A549 (cell line): ENCODE measurements around the gene CNBD2. TPM values are rescaled to one million over a fixed set of nuclear protein-coding genes. Genes with fewer than 3 reads are reported as not detected.

Source experiments
- ATAC-seq, 2 experiments: fragments of 200-7000 bp in 1 of 2; fragments of >200 bp in 1 of 2; cut with Nextera tagmentation in 1 of 2; cut with Tn5 transposase in 1 of 2; 3 replicates each; pipeline versions ENCODE4 v1.8.0 to v1.9.1; 2018 to 2020; ENCODE audit warnings: mild to moderate bottlenecking in 1 of 2, moderate library complexity in 1 of 2
- CTCF ChIA-PET: fragments of 300-600 bp; sonication (Branson Sonifier 250); formaldehyde crosslinking; extraction: SDS; loops from one replicate; lab custom pipeline; 2021; ENCODE audit warnings: antibody characterized with exemption, inconsistent platforms; lab: Yijun Ruan, JAX
- POLR2A ChIA-PET: fragments of 350-600 bp; formaldehyde crosslinking; extraction: SDS; loops from one replicate; lab custom pipeline; 2021; ENCODE audit warnings: antibody characterized with exemption, inconsistent platforms; lab: Yijun Ruan, JAX
- DNase-seq, 2 experiments: peaks; one replicate each; pipeline versions ENCODE4 v3.0.0 to v3.0.0-alpha.2; 2011 to 2016; ENCODE audit warnings: low read depth in 1 of 2, low spot score in 1 of 2
- FAIRE-seq: peaks from 2 replicates; lab custom pipeline; 2011; peaks lifted over from hg19 to GRCh38; lab: Jason Lieb, UNC
- H3K27ac ChIP-seq, 2 experiments: fragments of >200 bp; sonication (Bioruptor Twin); formaldehyde crosslinking; 3 replicates each; pipeline ENCODE4 v1.5.1; 2016 to 2017
- H3K4me1 ChIP-seq: fragments of >200 bp; sonication (Bioruptor Twin); formaldehyde crosslinking; 3 replicates; pipeline ENCODE4 v1.6.1; 2016
- H3K4me2 ChIP-seq: fragments of >200 bp; sonication (Bioruptor Twin); formaldehyde crosslinking; 3 replicates; pipeline ENCODE4 v1.6.1; 2016
- H3K4me3 ChIP-seq: fragments of >200 bp; sonication (Bioruptor Twin); formaldehyde crosslinking; 3 replicates; pipeline ENCODE4 v1.5.1; 2016
- H3K9me3 ChIP-seq: fragments of >200 bp; sonication (Bioruptor Twin); formaldehyde crosslinking; 3 replicates; pipeline ENCODE4 v1.6.1; 2016
- ATOH8 ChIP-seq: fragments of 250-450 bp; sonication (Bioruptor Pico); IDR thresholded peaks from 2 replicates; pipeline ENCODE4 v1.5.0; 2020; ENCODE audit warnings: low read depth, mild to moderate bottlenecking, moderate library complexity
- BCL3 ChIP-seq: fragments of >200 bp; sonication (Bioruptor Twin); formaldehyde crosslinking; IDR thresholded peaks from 3 replicates; pipeline ENCODE4 v1.6.1; 2016
- BHLHE40 ChIP-seq: IDR thresholded peaks from 2 replicates; pipeline ENCODE4 v1.6.1; 2012; ENCODE audit warnings: low read depth, low read length, inconsistent platforms
- CBX2 ChIP-seq: fragments of 200-600 bp; sonication (generic); IDR thresholded peaks from 2 replicates; pipeline ENCODE4 v1.6.1; 2016; ENCODE audit warnings: low read depth, mild to moderate bottlenecking, borderline replicate concordance
- E2F6 ChIP-seq: IDR thresholded peaks from 2 replicates; pipeline ENCODE4 v1.6.1; 2012; ENCODE audit warnings: low read depth, borderline replicate concordance
- ELK1 ChIP-seq: fragments of 150-350 bp; IDR thresholded peaks from 2 replicates; pipeline ENCODE4 v1.6.1; 2014; ENCODE audit warnings: low read depth, mild to moderate bottlenecking, low read length
- EP300 ChIP-seq, 2 experiments: fragments of >200 bp; sonication (Bioruptor Twin); formaldehyde crosslinking; IDR thresholded peaks; 2 replicates in 1 of 2; 3 replicates in 1 of 2; pipeline ENCODE4 v1.6.1; 2016 to 2017
- ESRRA ChIP-seq: fragments of 150-350 bp; IDR thresholded peaks from 2 replicates; pipeline ENCODE4 v1.6.1; 2014; ENCODE audit warnings: mild to moderate bottlenecking, low read length, borderline replicate concordance
- FOSL2 ChIP-seq, 2 experiments: fragments of 450-650 bp in 1 of 2; fragments of >200 bp in 1 of 2; sonication (Bioruptor Twin) in 1 of 2; formaldehyde crosslinking; IDR thresholded peaks; 2 replicates each; pipeline versions ENCODE4 v1.5.0 to v1.6.1; 2016 to 2020; ENCODE audit warnings: mild to moderate bottlenecking in 1 of 2, moderate library complexity in 1 of 2
- HDAC2 ChIP-seq: fragments of 200-600 bp; sonication (generic); IDR thresholded peaks from 2 replicates; pipeline ENCODE4 v1.6.1; 2016
- HES2 ChIP-seq: fragments of >200 bp; sonication (Bioruptor Twin); formaldehyde crosslinking; IDR thresholded peaks from 2 replicates; pipeline ENCODE4 v1.6.1; 2016
- HEYL ChIP-seq: fragments of 250-450 bp; sonication (Bioruptor Pico); IDR thresholded peaks from 2 replicates; pipeline ENCODE4 v1.8.0; 2021; ENCODE audit warnings: mild to moderate bottlenecking, moderate library complexity
- HOXA7 ChIP-seq: fragments of 250-450 bp; sonication (Bioruptor Pico); IDR thresholded peaks from 2 replicates; pipeline ENCODE4 v1.5.0; 2020; ENCODE audit warnings: mild to moderate bottlenecking, moderate library complexity
- HOXB13 ChIP-seq: fragments of 250-450 bp; sonication (Bioruptor Pico); IDR thresholded peaks from 2 replicates; pipeline ENCODE4 v1.5.0; 2020; ENCODE audit warnings: low read depth, mild to moderate bottlenecking, moderate library complexity
- JUN ChIP-seq, 2 experiments: fragments of >200 bp; sonication (Bioruptor Twin); formaldehyde crosslinking; IDR thresholded peaks; 2 replicates in 1 of 2; 3 replicates in 1 of 2; pipeline ENCODE4 v1.6.1; 2016 to 2017
- KDM5A ChIP-seq: fragments of 200-600 bp; sonication (generic); IDR thresholded peaks from 2 replicates; pipeline ENCODE4 v1.6.1; 2016; ENCODE audit warnings: antibody characterized with exemption, mild to moderate bottlenecking
- MAX ChIP-seq: IDR thresholded peaks from 2 replicates; pipeline ENCODE4 v1.6.1; 2012
- MYC ChIP-seq: IDR thresholded peaks from 2 replicates; pipeline ENCODE4 v1.6.1; 2012; ENCODE audit warnings: mild to moderate bottlenecking, inconsistent platforms, low read length, improper control_type of control experiment, borderline replicate concordance
- NR3C1 ChIP-seq: fragments of >200 bp; sonication (Bioruptor Twin); formaldehyde crosslinking; IDR thresholded peaks from 3 replicates; pipeline ENCODE4 v1.6.1; 2017
- PBX3 ChIP-seq: IDR thresholded peaks from 2 replicates; pipeline ENCODE4 v1.6.1; 2012
- PHF8 ChIP-seq: fragments of 200-600 bp; sonication (generic); IDR thresholded peaks from 2 replicates; pipeline ENCODE4 v1.6.1; 2016; ENCODE audit warnings: low read depth, mild to moderate bottlenecking, antibody characterized with exemption, moderate library complexity, borderline replicate concordance
- RCOR1 ChIP-seq: fragments of 150-350 bp; IDR thresholded peaks from 2 replicates; pipeline ENCODE4 v1.6.1; 2014; ENCODE audit warnings: antibody characterized with exemption, low read length, low read depth
- ZC3H11A ChIP-seq: fragments of 450-650 bp; IDR thresholded peaks from 2 replicates; pipeline ENCODE4 v1.6.1; 2014; ENCODE audit warnings: antibody characterized with exemption, mild to moderate bottlenecking
- ZFP36 ChIP-seq: fragments of 450-650 bp; IDR thresholded peaks from 2 replicates; pipeline ENCODE4 v1.6.1; 2014; ENCODE audit warnings: borderline replicate concordance; ENCODE audit not compliant: partially characterized antibody
- ZNF302 ChIP-seq: fragments of 250-450 bp; sonication (Bioruptor Pico); IDR thresholded peaks from 2 replicates; pipeline ENCODE4 v1.9.0; 2021; ENCODE audit warnings: inconsistent platforms, mild to moderate bottlenecking, moderate library complexity
- WGBS: methylation state at CpG from one replicate; pipeline ENCODE4 v1.1.6; 2017; ENCODE audit errors: missing lambda C conversion rate; 5-methylcytosine and 5-hydroxymethylcytosine counted together
- polyA plus RNA-seq, 4 experiments: library from polyadenylated mRNA; depleted of rRNA in 3 of 4; stranded (reverse); fragments of >200 nt; fragmentation: RNase III in 1 of 4; extraction: RNeasy Plus Mini Kit Qiagen cat#74134 plus additional on column Dnase treatment in 1 of 4; gene quantifications; 2 replicates in 3 of 4; 3 replicates in 1 of 4; pipeline ENCODE4 v1.2.3, GENCODE V29; 2011 to 2017

The CNBD2 gene
- polyA plus RNA-seq, 2 of the 4 experiments (the other 2 are of a cell fraction): 4.3 to 5.4 TPM

GRCh38 chr20:35963878-35964277 is 4.5 kb upstream of the CNBD2 start:
- TF ChIP-seq JUN (IDR thresholded peaks at IDR 0.05) (no peak), HEYL (CRISPR knock-in tag) (no peak)
- Histone ChIP-seq H3K4me1 (peaks cover 2% of the 10 kb centered on the region; the same call in 1 of the 3 replicates), H3K4me3 (no peak overlapping the region), H3K4me2 (no peak overlapping the region), H3K27ac (no peak overlapping the region), H3K9me3 (no peaks in the 10 kb centered on the region)
- DNase-seq: no peak
- ATAC-seq: no peak
- CTCF ChIA-PET: interaction anchor here (0.6 to 8.5 kb wide), 4 partner anchors 10 to 175 kb away, joined by 3 to 82 read pairs (median 6); partner anchors contain the start of gene SCAND1
- 82% methylated on average over 4 of the region's 4 CpGs for WGBS
- POLR2A ChIA-PET: interaction anchor here (2.9 kb wide), 1 partner anchor 9 kb away, joined by 8 read pairs; the partner anchor contains the start of gene SCAND1
- no peak for FAIRE-seq

- no peak for DNase-seq
These were observed 540 bp downstream of the CNBD2 start for GRCh38 chr20:35968930-35969329.

GRCh38 chr20:35971981-35972380 is 3.6 kb downstream of the CNBD2 start:
- Histone ChIP-seq H3K4me1 (peaks cover 4% of the 10 kb centered on the region; the same call in 1 of the 3 replicates), H3K4me3 (no peak overlapping the region), H3K9me3 (no peaks in the 10 kb centered on the region), H3K4me2 (no peak overlapping the region), H3K27ac (no peak overlapping the region)
- CTCF ChIA-PET: interaction anchor here (1.0 to 1.4 kb wide), 2 partner anchors 21 to 23 kb away, joined by 3 to 4 read pairs; no protein-coding TSS in a partner anchor
- FAIRE-seq (no peak), DNase-seq (no peak), ATAC-seq (no peak)
- WGBS: 81% methylated on average over 2 of the region's 2 CpGs
- TF ChIP-seq HEYL (CRISPR knock-in tag) (no peak), NR3C1 (no peak), EP300 (IDR thresholded peaks at IDR 0.05) (no peak), ATOH8 (CRISPR knock-in tag) (no peak), BHLHE40 (no peak), PBX3 (no peak), ESRRA (no peak), HOXA7 (CRISPR knock-in tag) (no peak), ZNF302 (CRISPR knock-in tag) (no peak), MYC (no peak), E2F6 (no peak)
- POLR2A ChIA-PET: no interaction called here

More at GRCh38 chr20:35968930-35969329, 540 bp downstream of the CNBD2 start:
- TF ChIP-seq ZNF302 (CRISPR knock-in tag): no peak
- no peak for TF ChIP-seq ELK1
- no peak for TF ChIP-seq PHF8
- TF ChIP-seq BCL3: no peak
- TF ChIP-seq MAX: no peak
- TF ChIP-seq ZFP36: no peak
- TF ChIP-seq HES2: no peak
- TF ChIP-seq HDAC2: no peak
- TF ChIP-seq ZC3H11A: no peak
- TF ChIP-seq RCOR1: no peak
- no peak for TF ChIP-seq KDM5A
- TF ChIP-seq CBX2: no peak
- no peak for TF ChIP-seq FOSL2 (IDR thresholded peaks at IDR 0.05)
- TF ChIP-seq FOSL2 (CRISPR knock-in tag; IDR thresholded peaks at IDR 0.05): no peak
- no peak for TF ChIP-seq JUN (IDR thresholded peaks at IDR 0.05)
- no peak for TF ChIP-seq E2F6
- no peak for TF ChIP-seq HOXB13 (CRISPR knock-in tag)
- ChIA-PET CTCF (interaction anchor here (0.6 to 8.5 kb wide), 5 partner anchors 15 to 968 kb away, joined by 3 to 82 read pairs (median 4); partner anchors contain the start of gene SCAND1), POLR2A (interaction anchor here (1.8 kb wide), 1 partner anchor 14 kb away, joined by 4 read pairs; the partner anchor contains the start of gene SCAND1)
- Histone ChIP-seq H3K27ac (no peak overlapping the region), H3K4me2 (no peak overlapping the region), H3K4me3 (no peak overlapping the region), H3K9me3 (no peaks in the 10 kb centered on the region), H3K4me1 (peaks cover 4% of the 10 kb centered on the region; the same call in 1 of the 3 replicates)
- ATAC-seq: peak; percentile 24 to 34; a peak in 4 of 6 replicates
- no peak for FAIRE-seq
- 7% methylated on average over 1 of the region's 1 CpG for WGBS
